NCI-H524 treated with DMSO at 0.1 percent for 48 hours (cell line): ENCODE data around the gene CRYBG1.

Source experiments
- DNase-seq: peaks from one replicate; lab custom pipeline; 2025; lab: John Stamatoyannopoulos, UW

The CRYBG1 gene

GRCh38 chr6:106360410-106360988, at the start of gene CRYBG1:
CRYBG1 (plus strand) TSS chr6:106360717; CDS start chr6:106360909, 192 bp downstream.
- peak; percentile 63 for DNase-seq

- DNase-seq, result no peak
Observed at GRCh38 chr6:106315765-106316374, 44.6 kb upstream of the CRYBG1 start.

GRCh38 chr6:106316375-106316766, 44.1 kb upstream of the CRYBG1 start:
- DNase-seq, result no peak

GRCh38 chr6:106318061-106318460, 42.5 kb upstream of the CRYBG1 start:
- no peak for DNase-seq

- no peak for DNase-seq
Observed at GRCh38 chr6:106318851-106319250, 41.7 kb upstream of the CRYBG1 start.

GRCh38 chr6:106321940-106322339, 38.6 kb upstream of the CRYBG1 start:
- DNase-seq, result no peak

- DNase-seq, result no peak
Observed at GRCh38 chr6:106324726-106325335, 35.7 kb upstream of the CRYBG1 start.

- peak; percentile 94 for DNase-seq
Observed at GRCh38 chr6:106325336-106326178, 35.0 kb upstream of the CRYBG1 start, which contains the start of gene ATG5. ATG5 (minus strand) TSS chr6:106325760; CDS start chr6:106316208, 9,552 bp downstream.

- DNase-seq, result no peak
Observed at GRCh38 chr6:106334646-106335448, 25.7 kb upstream of the CRYBG1 start.

GRCh38 chr6:106339334-106340029, 21.0 kb upstream of the CRYBG1 start:
- DNase-seq, result peak; percentile 25

GRCh38 chr6:106347219-106347618, 13.3 kb upstream of the CRYBG1 start:
- no peak for DNase-seq

- DNase-seq, result no peak
Observed at GRCh38 chr6:106356378-106356777, 4.1 kb upstream of the CRYBG1 start.

GRCh38 chr6:106359959-106360409, 533 bp upstream of the CRYBG1 start:
- peak; percentile 63 for DNase-seq

- DNase-seq, result no peak
Observed at GRCh38 chr6:106360989-106361430, 493 bp downstream of the CRYBG1 start.

- no peak for DNase-seq
Observed at GRCh38 chr6:106363401-106364138, 3.1 kb downstream of the CRYBG1 start.

GRCh38 chr6:106369739-106370138, 9.2 kb downstream of the CRYBG1 start:
- no peak for DNase-seq

GRCh38 chr6:106370639-106371038, 10.1 kb downstream of the CRYBG1 start:
- DNase-seq, result no peak

GRCh38 chr6:106372838-106373501, 12.5 kb downstream of the CRYBG1 start:
- no peak for DNase-seq

GRCh38 chr6:106373502-106374239, 13.2 kb downstream of the CRYBG1 start:
- no peak for DNase-seq
